Upper lobe of left lung (tissue), 4 donors: ENCODE measurements around the gene MARK3.

Experiments used
- EP300 ChIP-seq, 4 donors: sonication (generic); formaldehyde crosslinking; IDR thresholded peaks; one replicate each; pipeline ENCODE4 v1.5.1; 2017; ENCODE audit warnings: antibody characterized with exemption in 4 of 4, control low read depth in 2 of 4
- POLR2A ChIP-seq, 4 donors: fragments of 450-650 bp; IDR thresholded peaks; one replicate each; pipeline ENCODE4 v1.5.1; 2016 to 2017; ENCODE audit warnings: antibody characterized with exemption in 4 of 4, mild to moderate bottlenecking in 2 of 4
- TF ChIP-seq, protein P1 (sequence below), 6 experiments: fragments of 450-650 bp in 4 of 6; fragments of 200-600 bp in 2 of 6; sonication (generic) in 2 of 6; IDR thresholded peaks; one replicate each; pipeline ENCODE4 v1.5.1; 2016 to 2019; ENCODE audit warnings: antibody characterized with exemption in 6 of 6

GRCh38 chr14:103517174-103517566 lies 132.0 kb downstream of the MARK3 start:
- TF ChIP-seq, protein P1, sequence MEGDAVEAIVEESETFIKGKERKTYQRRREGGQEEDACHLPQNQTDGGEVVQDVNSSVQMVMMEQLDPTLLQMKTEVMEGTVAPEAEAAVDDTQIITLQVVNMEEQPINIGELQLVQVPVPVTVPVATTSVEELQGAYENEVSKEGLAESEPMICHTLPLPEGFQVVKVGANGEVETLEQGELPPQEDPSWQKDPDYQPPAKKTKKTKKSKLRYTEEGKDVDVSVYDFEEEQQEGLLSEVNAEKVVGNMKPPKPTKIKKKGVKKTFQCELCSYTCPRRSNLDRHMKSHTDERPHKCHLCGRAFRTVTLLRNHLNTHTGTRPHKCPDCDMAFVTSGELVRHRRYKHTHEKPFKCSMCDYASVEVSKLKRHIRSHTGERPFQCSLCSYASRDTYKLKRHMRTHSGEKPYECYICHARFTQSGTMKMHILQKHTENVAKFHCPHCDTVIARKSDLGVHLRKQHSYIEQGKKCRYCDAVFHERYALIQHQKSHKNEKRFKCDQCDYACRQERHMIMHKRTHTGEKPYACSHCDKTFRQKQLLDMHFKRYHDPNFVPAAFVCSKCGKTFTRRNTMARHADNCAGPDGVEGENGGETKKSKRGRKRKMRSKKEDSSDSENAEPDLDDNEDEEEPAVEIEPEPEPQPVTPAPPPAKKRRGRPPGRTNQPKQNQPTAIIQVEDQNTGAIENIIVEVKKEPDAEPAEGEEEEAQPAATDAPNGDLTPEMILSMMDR (IDR thresholded peaks at IDR 0.05): no peak
- TF ChIP-seq POLR2A (IDR thresholded peaks at IDR 0.05): no peak
- no peak for TF ChIP-seq EP300 (IDR thresholded peaks at IDR 0.05)
